Endothelial cell of umbilical vein (primary cell): ENCODE results near the gene ULK4. TPM values are rescaled to one million over a fixed set of nuclear protein-coding genes. Genes with fewer than 3 reads are reported as not detected.

Source experiments
- BruUV-seq: library from RNA; stranded (reverse); fragments of 400-500 nt; replicated peaks from 2 replicates; lab custom pipeline; 2021; lab: Mats Ljungman, UMichigan
- CTCF ChIA-PET: fragments of 300-600, 350-600 bp; sonication (Branson Sonifier 250); formaldehyde crosslinking; loops from one replicate; lab custom pipeline; 2021; ENCODE audit warnings: antibody characterized with exemption, inconsistent platforms; lab: Charles Lee
- POLR2A ChIA-PET: fragments of 300-600, 350-600 bp; sonication (Branson Sonifier 250); formaldehyde crosslinking; loops from one replicate; lab custom pipeline; 2021; ENCODE audit warnings: antibody characterized with exemption, inconsistent platforms; lab: Charles Lee
- DNase-seq: peaks from one replicate; pipeline ENCODE4 v3.0.0-alpha.2; 2011; ENCODE audit warnings: low read depth, low spot score
- FAIRE-seq: peaks from 2 replicates; lab custom pipeline; 2011; peaks lifted over from hg19 to GRCh38; lab: Jason Lieb, UNC
- H2AFZ ChIP-seq: 2 replicates; pipeline ENCODE4 v1.6.0; 2012; ENCODE audit warnings: low read depth, low read length, control low read depth, inconsistent platforms
- H3K27ac ChIP-seq: 2 replicates; pipeline ENCODE4 v1.5.1; 2011; ENCODE audit warnings: low read depth, mild to moderate bottlenecking, control low read depth, low read length, moderate library complexity; ENCODE audit not compliant: insufficient read depth
- H3K27me3 ChIP-seq, 2 experiments: 2 replicates each; pipeline versions ENCODE4 v1.6.0 to v1.6.1; 2011; ENCODE audit warnings: low read length in 2 of 2, mixed read lengths in 1 of 2; ENCODE audit not compliant: control insufficient read depth in 2 of 2, insufficient read depth in 2 of 2
- H3K36me3 ChIP-seq, 2 experiments: 2 replicates in 1 of 2; 3 replicates in 1 of 2; pipeline ENCODE4 v1.5.1; 2011; ENCODE audit warnings: low read length in 2 of 2, mild to moderate bottlenecking in 1 of 2, moderate library complexity in 1 of 2; ENCODE audit not compliant: control insufficient read depth in 2 of 2, insufficient read depth in 2 of 2; ENCODE audit errors: extremely low read depth in 1 of 2
- H3K4me1 ChIP-seq: 3 replicates; pipeline ENCODE4 v1.5.1; 2011; ENCODE audit warnings: mild to moderate bottlenecking, low read length; ENCODE audit not compliant: control insufficient read depth, insufficient read depth; ENCODE audit errors: extremely low read depth
- H3K4me2 ChIP-seq: 2 replicates; pipeline ENCODE4 v1.6.1; 2011; ENCODE audit warnings: low read length, control low read depth, mixed read lengths; ENCODE audit not compliant: insufficient read depth
- H3K4me3 ChIP-seq, 3 experiments: fragments of 200-600 bp in 1 of 3; sonication (generic), shearing (Covaris generic) in 1 of 3; replicated peaks in 1 of 3; 2 replicates each; pipeline ENCODE4 v1.5.1; 2011 to 2016; ENCODE audit warnings: control low read depth in 3 of 3, low read length in 3 of 3, mild to moderate bottlenecking in 2 of 3, inconsistent platforms in 1 of 3, low read depth in 1 of 3, moderate library complexity in 1 of 3; ENCODE audit not compliant: insufficient read depth in 1 of 3
- H3K79me2 ChIP-seq: 2 replicates; pipeline ENCODE4 v1.6.0; 2012; ENCODE audit warnings: low read length, inconsistent platforms; ENCODE audit not compliant: control insufficient read depth, insufficient read depth
- H3K9ac ChIP-seq: replicated peaks from 2 replicates; pipeline ENCODE3; 2011; ENCODE audit warnings: low read length, control low read depth; ENCODE audit not compliant: insufficient read depth; ENCODE audit errors: extremely low read depth
- H3K9me1 ChIP-seq: replicated peaks from 3 replicates; pipeline ENCODE4 v1.6.0; 2011; ENCODE audit warnings: mild to moderate bottlenecking, low read length; ENCODE audit not compliant: control insufficient read depth, insufficient read depth; ENCODE audit errors: extremely low read depth
- H3K9me3 ChIP-seq: replicated peaks from 2 replicates; pipeline ENCODE4 v1.5.1; 2012; ENCODE audit warnings: low read length, inconsistent platforms; ENCODE audit not compliant: control insufficient read depth, insufficient read depth
- H4K20me1 ChIP-seq: replicated peaks from 2 replicates; pipeline ENCODE3; 2011; ENCODE audit warnings: mild to moderate bottlenecking, low read length; ENCODE audit not compliant: control insufficient read depth, insufficient read depth; ENCODE audit errors: extremely low read depth
- EZH2 ChIP-seq: IDR thresholded peaks from 2 replicates; pipeline ENCODE4 v1.6.1; 2012; ENCODE audit warnings: borderline replicate concordance, low read depth, mild to moderate bottlenecking, moderate library complexity, low read length, inconsistent platforms; ENCODE audit not compliant: severe bottlenecking
- FOS ChIP-seq: IDR thresholded peaks from 2 replicates; pipeline ENCODE4 v1.6.1; 2011; ENCODE audit warnings: mild to moderate bottlenecking, low read length, moderate library complexity, borderline replicate concordance; ENCODE audit not compliant: insufficient read depth
- GATA2 ChIP-seq: IDR thresholded peaks from 2 replicates; pipeline ENCODE4 v1.7.0; 2011; ENCODE audit warnings: low read depth, mild to moderate bottlenecking, moderate library complexity, mixed read lengths, low read length; ENCODE audit not compliant: insufficient read length, insufficient read depth
- JUN ChIP-seq: IDR thresholded peaks from 2 replicates; pipeline ENCODE4 v1.6.1; 2011; ENCODE audit warnings: borderline replicate concordance, low read depth; ENCODE audit not compliant: insufficient read length, insufficient read depth
- MAX ChIP-seq: IDR thresholded peaks from 2 replicates; pipeline ENCODE4 v1.6.1; 2011; ENCODE audit not compliant: insufficient read depth, insufficient read length
- MYC ChIP-seq: IDR thresholded peaks from one replicate; pipeline ENCODE4 v1.6.1; 2011; ENCODE audit warnings: mild to moderate bottlenecking, low read depth, low read length
- POLR2A ChIP-seq: IDR thresholded peaks from 2 replicates; pipeline ENCODE4 v1.6.1; 2012; ENCODE audit warnings: low read depth, mild to moderate bottlenecking, control low read depth, low read length
- POLR2AphosphoS5 ChIP-seq: IDR thresholded peaks from 2 replicates; pipeline ENCODE4 v1.6.1; 2012; ENCODE audit warnings: low read depth, mild to moderate bottlenecking, control low read depth, low read length, moderate library complexity; ENCODE audit not compliant: insufficient read depth
- dilution Hi-C: fragments of 300-500 bp; cut with MboI; formaldehyde crosslinking; loops from one replicate; pipeline ENCODE4 v1.15.0; 2019; ENCODE audit warnings: low sequenced_read_pairs; ENCODE audit not compliant: extremely low pct_ligation_motif_present
- intact Hi-C: fragments of 100-400 bp; cut with micrococcal nuclease; formaldehyde crosslinking; loops from one replicate; pipeline ENCODE4 v1.10.0; 2022
- polyA plus RNA-seq, 4 experiments: library from polyadenylated mRNA; depleted of rRNA in 3 of 4; stranded (reverse) in 3 of 4; unstranded in 1 of 4; fragments of >200 nt; gene quantifications; 2 replicates each; pipeline versions ENCODE4 v1.2.1 to v1.2.3, GENCODE V29; 2011 to 2012; ENCODE audit warnings: missing spikeins in 1 of 4
- total RNA-seq: library from RNA; stranded (reverse); gene quantifications from 2 replicates; pipeline ENCODE4 v1.2.3, GENCODE V29; 2021
- TF ChIP-seq, protein P1 (sequence below), 2 donors: IDR thresholded peaks; 1 replicate in 1 of 2; 2 replicates in 1 of 2; pipeline ENCODE4 v1.5.1; 2011; ENCODE audit warnings: low read length in 2 of 2, mild to moderate bottlenecking in 2 of 2, moderate library complexity in 2 of 2, control low read depth in 1 of 2, inconsistent platforms in 1 of 2, low read depth in 1 of 2; ENCODE audit not compliant: insufficient read depth in 1 of 2; ENCODE audit errors: extremely low read depth in 1 of 2

ULK4 gene
- total and polyA plus RNA-seq, 2 donors (not counting 3 experiments of a cell fraction or from before 2014, with no cell fraction given): 3.3 to 16.0 TPM

GRCh38 chr3:41249318-41249717, 712.6 kb downstream of the ULK4 start:
- TF ChIP-seq, protein P1, sequence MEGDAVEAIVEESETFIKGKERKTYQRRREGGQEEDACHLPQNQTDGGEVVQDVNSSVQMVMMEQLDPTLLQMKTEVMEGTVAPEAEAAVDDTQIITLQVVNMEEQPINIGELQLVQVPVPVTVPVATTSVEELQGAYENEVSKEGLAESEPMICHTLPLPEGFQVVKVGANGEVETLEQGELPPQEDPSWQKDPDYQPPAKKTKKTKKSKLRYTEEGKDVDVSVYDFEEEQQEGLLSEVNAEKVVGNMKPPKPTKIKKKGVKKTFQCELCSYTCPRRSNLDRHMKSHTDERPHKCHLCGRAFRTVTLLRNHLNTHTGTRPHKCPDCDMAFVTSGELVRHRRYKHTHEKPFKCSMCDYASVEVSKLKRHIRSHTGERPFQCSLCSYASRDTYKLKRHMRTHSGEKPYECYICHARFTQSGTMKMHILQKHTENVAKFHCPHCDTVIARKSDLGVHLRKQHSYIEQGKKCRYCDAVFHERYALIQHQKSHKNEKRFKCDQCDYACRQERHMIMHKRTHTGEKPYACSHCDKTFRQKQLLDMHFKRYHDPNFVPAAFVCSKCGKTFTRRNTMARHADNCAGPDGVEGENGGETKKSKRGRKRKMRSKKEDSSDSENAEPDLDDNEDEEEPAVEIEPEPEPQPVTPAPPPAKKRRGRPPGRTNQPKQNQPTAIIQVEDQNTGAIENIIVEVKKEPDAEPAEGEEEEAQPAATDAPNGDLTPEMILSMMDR (IDR thresholded peaks at IDR 0.05; ENCODE audit: extremely low read depth in 1 of 2, insufficient read depth in 1 of 2, low read depth in 1 of 2, low read length in 2 of 2): no peak
- TF ChIP-seq POLR2A (no peak), POLR2AphosphoS5 (no peak), GATA2 (no peak), MYC (no peak), FOS (no peak), EZH2 (no peak), JUN (no peak), MAX (no peak)
- POLR2A ChIA-PET: no interaction called here
- Histone ChIP-seq H3K9me1 (no peaks in the 10 kb centered on the region), H3K4me1 (no peaks in the 10 kb centered on the region), H3K9me3 (no peaks in the 10 kb centered on the region), H3K27me3 (no peaks in the 10 kb centered on the region), H3K4me3 (no peak overlapping the region), H3K27ac (no peak overlapping the region), H4K20me1 (no peaks in the 10 kb centered on the region), H3K9ac (no peak overlapping the region), H3K4me2 (no peak overlapping the region), H3K36me3 (peaks cover 0 to 4% of the 10 kb centered on the region in 2 experiments), H2AFZ (no peak overlapping the region), H3K79me2 (no peaks in the 10 kb centered on the region)
- dilution Hi-C loops (no loop called here), intact Hi-C loops (loop anchor here (5.0 kb wide), 1 partner anchor 633 kb away; no protein-coding TSS in a partner anchor)
- FAIRE-seq (no peak), DNase-seq (no peak)
- BruUV-seq: no TSS peak
- CTCF ChIA-PET: no interaction called here
